Vagina (tissue), 2 donors: ENCODE data around the gene CTDSPL. TPM values are rescaled to one million over a fixed set of nuclear protein-coding genes. Genes with fewer than 3 reads are reported as not detected.
A peak's percentile ranks its signal among the peaks of the same experiment; 100 is the strongest.

Experiments
- DNase-seq, 2 donors: peaks; one replicate each; pipeline ENCODE4 v3.0.0-alpha.2; 2017; ENCODE audit errors: extremely low spot score in 2 of 2
- H3K27ac ChIP-seq: fragments of 200-600 bp; sonication (generic); one replicate; pipeline ENCODE4 v1.5.1; 2019
- H3K27me3 ChIP-seq: fragments of 200-600 bp; sonication (generic); one replicate; pipeline ENCODE4 v1.5.1; 2019
- H3K36me3 ChIP-seq, 2 donors: fragments of 200-600 bp; sonication (generic); one replicate each; pipeline ENCODE4 v1.5.1; 2017 to 2019
- H3K4me1 ChIP-seq: fragments of 200-600 bp; sonication (generic); one replicate; pipeline ENCODE4 v1.5.1; 2019
- H3K4me3 ChIP-seq, 2 donors: fragments of 200-600 bp; sonication (generic); 1 replicate in 1 of 2; 2 replicates in 1 of 2; pipeline ENCODE4 v1.5.1; 2016 to 2019
- H3K9me3 ChIP-seq: fragments of 200-600 bp; sonication (generic); one replicate; pipeline ENCODE4 v1.5.1; 2019
- POLR2A ChIP-seq, 2 donors: fragments of 450-650 bp; IDR thresholded peaks; one replicate each; pipeline ENCODE4 v1.6.1; 2017; ENCODE audit warnings: antibody characterized with exemption in 2 of 2, mild to moderate bottlenecking in 2 of 2, moderate library complexity in 2 of 2
- POLR2AphosphoS5 ChIP-seq, 2 donors: sonication (generic); formaldehyde crosslinking; IDR thresholded peaks; one replicate each; pipeline ENCODE4 v1.9.0; 2017; ENCODE audit warnings: antibody characterized with exemption in 2 of 2, mild to moderate bottlenecking in 2 of 2, low read depth in 1 of 2; ENCODE audit not compliant: insufficient read depth in 1 of 2
- intact Hi-C: fragments of 100-400 bp; cut with DNase I; formaldehyde crosslinking; loops from one replicate; pipeline ENCODE4 v1.15.1; 2023
- total RNA-seq: library from RNA; depleted of rRNA; stranded (reverse); fragments of >200 nt; gene quantifications from one replicate; pipeline ENCODE4 v1.2.3, GENCODE V29; 2016
- TF ChIP-seq, protein P1 (sequence below), 3 experiments: fragments of 450-650 bp in 2 of 3; fragments of 200-600 bp in 1 of 3; sonication (generic) in 1 of 3; IDR thresholded peaks; one replicate each; pipeline ENCODE4 v1.5.1; 2017 to 2019; ENCODE audit warnings: antibody characterized with exemption in 3 of 3, mild to moderate bottlenecking in 2 of 3, moderate library complexity in 2 of 3

Gene CTDSPL
- total RNA-seq, 1 donor from 2014 or later = 28.0 TPM

- H3K27ac ChIP-seq = peak overlapping the region; percentile 18
- no peak for TF ChIP-seq POLR2AphosphoS5 (IDR thresholded peaks at IDR 0.05; ENCODE audit: insufficient read depth in 1 of 2, low read depth in 1 of 2)
- no peaks in the 10 kb centered on the region for H3K36me3 ChIP-seq
- no peak for DNase-seq
- H3K4me1 ChIP-seq = peaks cover 61% of the 10 kb centered on the region
- H3K27me3 ChIP-seq = no peaks in the 10 kb centered on the region
- H3K9me3 ChIP-seq = no peaks in the 10 kb centered on the region
- intact Hi-C loops = no loop called here
- H3K4me3 ChIP-seq = no peak overlapping the region
Observed at GRCh38 chr3:37923569-37924040, 61.9 kb downstream of the CTDSPL start.

GRCh38 chr3:37924453-37924852, 62.8 kb downstream of the CTDSPL start:
- Histone ChIP-seq H3K9me3 (no peaks in the 10 kb centered on the region), H3K4me1 (peaks cover 53% of the 10 kb centered on the region), H3K36me3 (no peaks in the 10 kb centered on the region), H3K27me3 (no peaks in the 10 kb centered on the region), H3K27ac (peak overlapping the region; percentile 51), H3K4me3 (no peak overlapping the region)
- DNase-seq = no peak
- TF ChIP-seq POLR2AphosphoS5 (IDR thresholded peaks at IDR 0.05; ENCODE audit: insufficient read depth in 1 of 2, low read depth in 1 of 2) = no peak
- no peak for TF ChIP-seq POLR2A (IDR thresholded peaks at IDR 0.05)
- TF ChIP-seq, protein P1, sequence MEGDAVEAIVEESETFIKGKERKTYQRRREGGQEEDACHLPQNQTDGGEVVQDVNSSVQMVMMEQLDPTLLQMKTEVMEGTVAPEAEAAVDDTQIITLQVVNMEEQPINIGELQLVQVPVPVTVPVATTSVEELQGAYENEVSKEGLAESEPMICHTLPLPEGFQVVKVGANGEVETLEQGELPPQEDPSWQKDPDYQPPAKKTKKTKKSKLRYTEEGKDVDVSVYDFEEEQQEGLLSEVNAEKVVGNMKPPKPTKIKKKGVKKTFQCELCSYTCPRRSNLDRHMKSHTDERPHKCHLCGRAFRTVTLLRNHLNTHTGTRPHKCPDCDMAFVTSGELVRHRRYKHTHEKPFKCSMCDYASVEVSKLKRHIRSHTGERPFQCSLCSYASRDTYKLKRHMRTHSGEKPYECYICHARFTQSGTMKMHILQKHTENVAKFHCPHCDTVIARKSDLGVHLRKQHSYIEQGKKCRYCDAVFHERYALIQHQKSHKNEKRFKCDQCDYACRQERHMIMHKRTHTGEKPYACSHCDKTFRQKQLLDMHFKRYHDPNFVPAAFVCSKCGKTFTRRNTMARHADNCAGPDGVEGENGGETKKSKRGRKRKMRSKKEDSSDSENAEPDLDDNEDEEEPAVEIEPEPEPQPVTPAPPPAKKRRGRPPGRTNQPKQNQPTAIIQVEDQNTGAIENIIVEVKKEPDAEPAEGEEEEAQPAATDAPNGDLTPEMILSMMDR (IDR thresholded peaks at IDR 0.05) = no peak
- intact Hi-C loops = no loop called here

DNA sequence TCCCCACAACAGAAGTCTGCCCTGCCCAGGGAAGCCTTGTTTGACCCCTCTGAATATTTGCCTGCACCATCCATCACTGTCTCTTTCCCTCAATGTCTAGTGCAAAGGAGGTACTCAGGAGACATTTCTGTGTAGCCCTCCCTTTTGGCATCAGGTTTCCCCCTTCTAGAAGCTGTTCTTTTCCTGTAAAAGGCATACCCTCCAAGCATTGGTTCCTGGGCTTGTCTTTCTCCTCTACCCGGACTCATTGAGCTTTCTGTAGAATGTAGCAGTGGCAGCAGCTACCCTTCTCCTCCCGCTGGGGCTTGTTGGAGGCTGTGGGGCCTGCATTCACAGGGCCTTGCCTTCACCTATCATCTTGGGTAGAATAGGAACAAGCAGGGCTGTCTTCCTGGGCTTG, 63.5 kb downstream of the CTDSPL start:
- intact Hi-C loops = no loop called here
- DNase-seq = no peak
- Histone ChIP-seq H3K36me3 (no peaks in the 10 kb centered on the region), H3K27ac (peak overlapping the region; percentile 51), H3K4me3 (no peak overlapping the region), H3K27me3 (no peaks in the 10 kb centered on the region), H3K9me3 (no peaks in the 10 kb centered on the region), H3K4me1 (peaks cover 46% of the 10 kb centered on the region)
- TF ChIP-seq, protein P1 (IDR thresholded peaks at IDR 0.05) = no peak
- TF ChIP-seq POLR2A (IDR thresholded peaks at IDR 0.05) (no peak), POLR2AphosphoS5 (IDR thresholded peaks at IDR 0.05; ENCODE audit: insufficient read depth in 1 of 2, low read depth in 1 of 2) (no peak)

DNA sequence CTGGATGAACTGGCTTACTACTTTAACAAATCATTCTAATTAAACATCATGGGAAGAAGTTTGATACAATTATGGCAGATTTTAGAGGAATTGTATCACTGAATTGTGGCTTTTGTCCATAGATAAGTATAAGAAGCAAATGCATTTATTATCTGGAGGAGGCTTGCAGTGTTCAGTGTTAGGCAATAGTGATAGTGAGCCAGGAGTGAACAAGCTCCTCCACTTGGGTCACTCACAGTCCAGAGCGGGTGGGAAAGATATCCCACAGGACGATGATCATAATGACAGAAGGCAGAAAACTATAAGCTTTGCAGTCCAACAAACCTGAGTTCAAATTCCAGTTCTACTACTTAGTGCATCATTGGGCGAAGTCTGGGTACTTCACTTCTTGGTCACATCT, 64.9 kb downstream of the CTDSPL start:
- no peak for DNase-seq
- H3K27me3 ChIP-seq = no peaks in the 10 kb centered on the region
- TF ChIP-seq, protein P1 (IDR thresholded peaks at IDR 0.05) = no peak
- no peak for TF ChIP-seq POLR2AphosphoS5 (IDR thresholded peaks at IDR 0.05; ENCODE audit: insufficient read depth in 1 of 2, low read depth in 1 of 2)
- no peak for TF ChIP-seq POLR2A (IDR thresholded peaks at IDR 0.05)
- peaks cover 36% of the 10 kb centered on the region for H3K4me1 ChIP-seq
- no peaks in the 10 kb centered on the region for H3K9me3 ChIP-seq
- intact Hi-C loops = no loop called here
- no peak overlapping the region for H3K4me3 ChIP-seq
- no peaks in the 10 kb centered on the region for H3K36me3 ChIP-seq
- no peak overlapping the region for H3K27ac ChIP-seq

- Histone ChIP-seq H3K36me3 (no peaks in the 10 kb centered on the region), H3K4me3 (no peak overlapping the region), H3K4me1 (peaks cover 11% of the 10 kb centered on the region), H3K27ac (no peak overlapping the region), H3K9me3 (no peaks in the 10 kb centered on the region), H3K27me3 (no peaks in the 10 kb centered on the region)
- no peak for DNase-seq
- TF ChIP-seq, protein P1 (IDR thresholded peaks at IDR 0.05) = no peak
- TF ChIP-seq POLR2AphosphoS5 (IDR thresholded peaks at IDR 0.05; ENCODE audit: insufficient read depth in 1 of 2, low read depth in 1 of 2) = no peak
- intact Hi-C loops = no loop called here
Observed at GRCh38 chr3:37930495-37930894, 68.8 kb downstream of the CTDSPL start.
